Fibroblast of peridontal ligament (primary cell): ENCODE results near the gene CPNE6.
"Not testable (repeated sequence)": the region's sequence is repeated elsewhere in the genome, so short reads cannot be mapped to it uniquely, and the experiment has no call there.

Source experiments
- DNase-seq: peaks from one replicate; pipeline ENCODE4 v3.0.0-alpha.2; 2010; ENCODE audit errors: extremely low read depth

The CPNE6 gene

DNA sequence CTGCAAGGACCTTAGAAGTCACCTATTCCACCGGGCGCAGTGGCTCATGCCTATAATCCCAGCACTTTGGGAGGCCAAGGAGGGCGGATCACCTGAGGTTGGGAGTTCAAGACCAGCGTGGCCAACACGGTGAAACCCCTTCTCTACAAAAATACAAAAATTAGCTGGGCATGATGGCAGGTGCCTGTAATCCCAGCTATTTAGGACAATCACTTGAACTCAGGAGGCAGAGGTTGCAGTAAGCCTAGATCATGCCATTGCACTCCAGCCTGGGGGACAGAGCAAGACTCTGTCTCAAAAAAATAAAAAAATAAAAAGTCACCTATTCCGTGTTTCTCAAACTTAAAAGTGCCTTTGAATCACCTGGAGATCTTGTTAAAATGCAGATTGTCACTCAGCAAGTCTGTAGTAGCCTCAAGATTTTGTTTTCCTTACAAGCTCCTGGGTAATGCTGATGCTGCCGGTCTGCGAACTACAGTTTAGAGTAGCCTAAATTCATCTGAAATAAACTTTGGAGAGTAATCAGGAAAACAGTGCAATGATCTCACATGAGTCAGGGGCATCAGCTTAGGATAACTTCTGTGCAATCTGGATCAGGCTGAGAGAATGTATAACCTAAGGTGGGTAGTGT lies 34.4 kb downstream of the CPNE6 start:
- not testable (repeated sequence) for DNase-seq

DNA sequence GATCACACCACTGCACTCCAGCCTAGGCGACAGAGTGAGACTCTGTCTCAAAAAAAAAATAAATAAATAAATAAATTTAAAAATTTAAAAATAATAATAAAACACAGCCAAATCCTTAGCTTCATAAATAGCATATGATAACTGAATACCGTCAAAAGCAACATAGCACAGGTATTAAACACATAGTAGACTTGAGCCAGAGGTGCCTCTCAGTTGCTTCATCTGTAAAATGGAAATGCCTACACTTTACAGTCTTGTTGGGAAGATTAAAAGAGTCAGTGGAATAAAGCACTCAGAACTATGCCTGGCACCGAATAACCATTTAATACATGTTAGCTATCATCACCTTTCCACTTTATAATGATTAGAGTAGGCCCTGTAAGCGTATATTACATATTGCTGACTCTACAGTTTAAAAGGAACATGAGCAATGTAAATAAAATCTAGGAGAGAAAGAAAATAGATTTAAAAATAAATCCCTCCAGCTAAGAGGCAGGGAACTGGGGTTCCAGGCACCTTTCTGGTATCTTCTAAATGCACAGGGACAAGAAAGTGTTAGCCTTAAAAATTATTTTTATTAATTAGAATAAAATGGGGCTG lies 35.4 kb downstream of the CPNE6 start:
- DNase-seq: no peak

DNA sequence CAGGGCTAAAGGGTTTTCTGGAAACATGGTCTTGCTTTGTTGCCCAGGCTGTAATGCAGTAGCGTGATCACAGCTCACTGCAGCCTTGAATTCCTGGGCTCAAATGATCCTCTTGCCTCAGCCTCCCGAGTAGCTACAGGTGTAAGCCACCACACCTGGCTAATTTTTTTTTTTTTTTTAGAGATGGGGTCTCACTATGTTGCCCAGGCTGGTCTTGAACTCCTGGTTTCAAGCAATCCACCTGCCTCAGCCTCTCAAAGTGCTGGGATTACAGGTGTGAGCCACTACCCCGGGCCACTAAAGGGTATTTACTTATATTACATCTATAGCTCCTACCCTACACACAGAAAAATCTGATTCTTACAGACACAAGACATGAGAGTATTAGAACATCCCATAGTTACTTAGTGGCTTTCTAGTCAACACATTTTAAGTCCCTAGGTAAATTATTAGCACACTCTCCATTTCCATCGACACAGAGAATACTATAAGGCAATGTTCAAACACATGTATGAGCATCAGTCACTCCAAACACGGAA lies 37.0 kb downstream of the CPNE6 start:
- DNase-seq: no peak

DNA sequence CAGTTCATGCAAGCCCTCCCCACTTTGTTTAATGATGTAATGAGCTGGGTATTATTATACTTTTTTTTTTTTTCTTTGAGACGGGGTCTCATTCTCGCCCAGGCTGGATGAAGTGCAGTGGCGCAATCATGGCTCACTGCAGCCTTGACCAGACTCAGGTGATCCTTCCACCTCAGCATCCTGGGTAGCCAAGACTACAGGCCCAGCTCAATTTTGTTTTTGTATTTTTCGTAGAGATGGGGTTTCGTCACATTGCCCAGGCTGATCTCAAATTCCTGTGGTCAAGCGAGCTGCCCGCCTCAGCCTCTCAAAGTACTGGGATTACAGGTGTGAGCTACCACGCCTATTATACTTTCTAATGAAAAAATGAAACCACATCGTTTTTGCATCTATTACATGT lies 38.7 kb downstream of the CPNE6 start:
- DNase-seq: no peak

DNA sequence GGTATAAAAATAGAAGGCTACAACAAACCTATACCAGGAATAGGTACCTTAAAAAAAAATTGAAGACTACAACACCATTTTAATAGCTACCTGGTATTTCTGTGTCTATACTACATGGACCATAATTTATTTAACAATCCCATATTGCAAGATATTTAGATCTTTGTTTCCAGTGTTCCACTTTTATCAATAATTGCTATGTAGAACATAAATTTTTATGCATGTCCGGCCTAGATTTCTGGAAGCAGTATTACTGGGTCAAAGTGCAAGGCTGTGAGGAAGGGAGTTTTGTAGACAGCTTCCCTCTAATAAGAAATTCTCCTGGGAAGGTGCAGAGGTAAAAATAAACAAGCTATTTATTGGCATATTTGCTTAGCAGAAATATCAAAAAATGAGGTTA lies 39.2 kb downstream of the CPNE6 start:
- no peak for DNase-seq

DNA sequence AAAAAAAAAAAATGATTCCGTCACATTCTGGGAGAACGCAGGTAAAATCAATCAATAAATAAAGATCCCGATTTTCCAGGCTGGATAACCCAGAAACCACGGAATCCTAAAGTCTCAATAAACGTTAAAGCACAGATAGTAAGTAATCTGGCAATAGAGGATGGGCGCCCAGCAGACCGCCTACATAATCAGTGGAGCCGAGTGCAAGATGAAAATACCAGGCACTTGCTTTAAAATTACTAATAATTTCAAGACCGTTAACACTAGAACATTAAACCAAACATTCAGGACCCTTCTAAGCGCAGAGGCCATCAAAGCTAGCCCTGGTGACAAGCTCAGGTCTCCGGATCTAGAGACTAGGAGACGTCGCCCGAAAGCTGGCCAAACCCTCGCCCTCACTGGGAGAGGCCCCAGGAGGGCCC lies 42.0 kb downstream of the CPNE6 start:
- no peak for DNase-seq

DNA sequence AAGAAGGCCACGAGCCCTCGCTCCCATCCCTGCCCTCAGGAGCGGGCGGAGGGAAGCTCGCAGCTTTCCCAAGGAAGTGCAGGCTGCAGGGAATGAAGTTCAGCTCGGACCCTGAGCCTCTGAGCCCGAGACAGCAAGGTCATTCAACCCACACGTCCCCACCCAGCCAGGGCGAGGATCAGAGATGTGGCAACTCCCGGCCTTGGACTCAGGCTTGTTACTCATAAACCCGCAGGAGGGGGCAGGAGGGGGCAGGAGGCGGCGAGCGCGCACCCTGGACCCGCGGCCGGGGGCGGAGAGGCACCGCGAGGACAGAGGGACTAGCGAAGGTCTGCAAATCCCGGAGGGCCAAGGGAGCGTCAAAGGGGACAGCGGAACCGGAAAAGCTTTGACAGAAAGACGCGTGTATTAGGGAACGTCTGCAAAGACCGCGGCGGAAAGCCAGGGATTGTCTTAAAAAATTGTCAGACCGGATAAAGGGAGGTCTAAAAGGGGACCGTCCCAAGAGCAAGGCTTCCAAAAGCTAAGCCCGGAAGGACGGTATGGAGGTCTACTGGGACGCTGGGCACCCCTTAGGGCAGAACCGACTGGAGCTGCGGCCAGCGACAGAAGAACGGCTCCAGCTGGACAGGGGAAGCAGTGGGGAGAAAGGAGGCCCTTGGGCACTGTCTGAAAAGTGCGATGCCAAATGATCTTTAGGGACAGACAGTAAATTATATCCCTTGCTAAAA lies 42.6 kb downstream of the CPNE6 start:
- DNase-seq: no peak

DNA sequence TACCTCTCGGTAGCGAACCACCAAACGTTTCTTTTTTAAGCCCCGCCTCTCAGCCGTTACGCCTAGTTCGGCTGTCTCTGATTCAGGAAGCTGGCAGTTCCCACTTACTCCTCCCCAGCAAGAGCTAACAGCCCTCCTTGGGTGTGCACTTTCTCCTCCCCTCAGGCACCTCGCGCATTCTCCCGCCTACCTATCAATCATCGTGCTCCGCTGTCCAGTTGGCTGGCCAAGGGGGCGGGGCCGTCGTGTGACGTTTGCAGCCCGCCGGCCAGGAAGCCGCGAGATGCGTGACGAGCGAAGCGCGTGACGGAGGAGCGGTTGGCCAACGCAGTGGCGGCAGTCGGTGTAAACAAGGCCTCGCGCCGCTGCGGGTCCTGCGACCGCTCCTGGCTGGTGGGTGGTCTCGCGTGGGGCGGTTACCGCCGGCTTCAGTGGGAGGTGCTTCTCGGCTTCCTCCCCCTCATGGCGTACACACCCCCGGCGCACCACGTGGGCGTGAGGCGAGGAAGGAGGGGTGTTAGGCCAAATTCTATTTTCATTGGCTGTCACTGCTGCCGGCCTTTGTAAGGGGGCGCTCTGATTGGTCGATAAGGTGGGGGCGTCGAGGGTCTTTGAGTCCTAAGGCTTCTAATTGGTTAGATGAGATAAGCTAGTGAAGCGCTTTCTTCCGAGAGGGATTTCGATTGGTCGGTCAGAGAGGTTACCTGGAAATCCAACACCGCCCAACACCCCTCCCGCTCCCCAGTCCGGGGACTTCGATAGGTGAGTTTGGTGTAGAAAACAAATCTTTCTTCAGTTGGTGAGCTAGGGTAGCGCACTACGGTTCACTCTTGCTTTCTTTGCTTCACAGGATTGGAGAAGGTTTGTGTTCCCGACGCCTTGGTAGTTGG lies 43.4 kb downstream of the CPNE6 start, which contains the start of the genes DCAF11 and NRL:
DCAF11 (plus strand) TSS at position 246 of the 890 bp plus-strand sequence. CDS start 818 bp downstream, outside the sequence.
NRL (minus strand) TSS at position 418 of the 890 bp plus-strand sequence. CDS start 32,101 bp downstream, outside the sequence.
- DNase-seq: peak; percentile 100

DNA sequence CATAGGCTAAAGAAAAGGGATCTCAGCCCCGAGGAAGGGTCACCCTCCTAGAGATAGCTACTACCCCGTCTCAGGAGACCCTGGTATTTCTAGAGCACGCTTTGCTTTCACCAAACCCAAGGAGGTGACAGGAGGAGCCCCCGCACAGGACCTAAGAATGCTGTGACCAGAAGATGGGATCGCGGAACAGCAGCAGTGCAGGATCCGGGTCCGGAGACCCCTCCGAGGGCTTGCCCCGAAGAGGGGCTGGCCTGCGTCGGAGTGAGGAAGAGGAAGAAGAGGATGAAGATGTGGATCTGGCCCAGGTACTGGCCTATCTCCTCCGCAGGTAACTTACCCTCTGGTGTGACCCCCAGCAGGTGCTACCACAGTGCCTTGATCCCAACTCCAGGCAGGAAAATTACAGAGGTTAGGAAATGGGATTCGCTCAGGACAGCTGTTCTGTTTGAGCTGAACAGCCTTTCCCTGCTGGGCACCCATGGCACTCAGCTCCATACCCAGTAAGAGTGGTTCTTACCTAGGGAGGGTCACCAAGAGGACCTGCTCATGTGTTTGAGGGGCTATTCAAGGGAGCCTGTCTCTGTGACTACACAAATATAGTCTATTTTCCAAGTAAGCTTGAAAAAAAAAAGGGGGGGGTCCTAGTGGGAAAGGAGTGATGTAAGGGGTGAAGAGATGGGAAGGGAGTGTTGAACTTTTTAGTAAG lies 44.2 kb downstream of the CPNE6 start:
- DNase-seq: no peak

DNA sequence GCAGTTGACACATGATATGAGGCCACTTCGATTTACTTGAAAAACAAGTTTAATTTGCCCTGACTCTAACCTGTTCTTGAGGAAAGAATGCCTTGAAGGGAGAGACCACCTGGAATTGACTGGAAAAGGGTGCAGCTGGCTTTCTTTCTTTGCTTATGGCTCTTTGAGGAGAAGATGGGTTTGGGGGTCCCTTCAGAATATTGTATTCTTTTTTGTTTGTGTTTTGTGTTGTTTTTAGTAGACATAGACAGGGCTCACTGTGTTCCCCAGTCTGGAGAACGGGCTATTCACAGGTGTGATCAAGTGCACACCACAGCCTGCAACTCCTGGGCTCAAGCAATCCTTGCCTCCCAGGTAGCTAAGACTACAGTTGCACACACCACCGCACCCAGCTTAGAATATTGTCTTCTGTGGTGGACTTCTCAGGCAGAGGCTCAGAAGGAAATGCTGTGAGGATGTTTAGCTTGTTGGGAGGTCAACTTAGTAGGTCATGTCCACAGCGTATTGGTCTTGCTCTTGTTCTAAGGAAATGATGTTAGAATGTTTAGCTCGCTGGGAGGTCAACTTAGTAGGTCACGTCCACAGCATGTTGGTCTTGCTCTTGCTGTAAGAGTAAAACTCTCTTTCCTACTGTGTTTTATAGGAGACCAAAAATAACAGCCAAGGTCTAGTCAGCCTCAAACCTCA lies 44.9 kb downstream of the CPNE6 start:
- DNase-seq: no peak

DNA sequence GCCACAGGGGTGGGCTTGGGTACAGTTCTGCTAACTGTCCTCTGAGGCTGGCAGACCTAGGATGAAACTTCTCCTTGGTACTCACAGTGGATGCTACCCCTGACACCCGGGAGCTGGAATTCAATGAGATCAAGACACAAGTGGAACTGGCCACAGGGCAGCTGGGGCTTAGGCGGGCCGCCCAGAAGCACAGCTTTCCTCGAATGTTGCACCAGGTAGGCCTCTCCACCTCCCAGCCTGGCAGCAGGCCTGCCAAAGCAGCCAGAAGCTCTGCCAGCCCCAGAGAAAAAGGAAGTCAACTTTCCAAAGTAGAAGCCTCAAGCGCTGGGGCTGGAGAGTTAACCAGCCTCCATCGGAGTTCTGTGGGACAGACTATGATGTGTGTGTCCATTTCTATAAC lies 45.8 kb downstream of the CPNE6 start:
- no peak for DNase-seq

DNA sequence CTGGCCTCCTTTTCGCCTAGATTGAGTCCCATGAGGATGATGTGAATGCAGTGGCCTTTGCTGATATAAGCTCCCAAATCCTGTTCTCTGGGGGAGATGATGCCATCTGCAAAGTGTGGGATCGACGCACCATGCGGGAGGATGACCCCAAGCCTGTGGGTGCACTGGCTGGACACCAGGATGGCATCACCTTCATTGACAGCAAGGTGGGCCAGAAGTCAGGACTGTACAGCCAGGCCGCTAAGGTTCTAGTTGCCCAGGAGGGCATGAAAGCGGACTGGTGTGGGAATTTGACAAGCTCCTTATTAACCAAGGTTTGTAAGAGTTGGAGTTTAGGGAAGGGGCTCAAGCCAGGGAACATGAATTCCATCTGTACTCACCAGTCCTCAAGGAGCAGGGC lies 48.3 kb downstream of the CPNE6 start:
- no peak for DNase-seq

DNA sequence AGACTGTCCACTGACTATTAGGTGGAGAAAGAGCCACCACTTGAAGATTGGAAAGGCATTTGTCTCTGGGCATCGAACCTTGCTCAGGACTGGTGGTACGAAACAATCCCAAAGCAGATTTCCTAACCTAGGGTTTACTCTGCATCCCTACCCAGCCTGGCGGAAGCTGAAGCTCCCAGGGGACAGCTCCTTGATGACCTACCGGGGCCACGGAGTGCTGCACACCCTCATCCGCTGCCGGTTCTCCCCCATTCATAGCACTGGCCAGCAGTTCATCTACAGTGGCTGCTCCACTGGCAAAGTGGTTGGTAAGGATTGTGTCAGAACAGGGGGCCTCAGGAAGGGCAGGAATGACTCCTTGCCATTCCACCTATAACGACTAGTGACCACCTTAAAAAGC lies 49.8 kb downstream of the CPNE6 start:
- DNase-seq: no peak

DNA sequence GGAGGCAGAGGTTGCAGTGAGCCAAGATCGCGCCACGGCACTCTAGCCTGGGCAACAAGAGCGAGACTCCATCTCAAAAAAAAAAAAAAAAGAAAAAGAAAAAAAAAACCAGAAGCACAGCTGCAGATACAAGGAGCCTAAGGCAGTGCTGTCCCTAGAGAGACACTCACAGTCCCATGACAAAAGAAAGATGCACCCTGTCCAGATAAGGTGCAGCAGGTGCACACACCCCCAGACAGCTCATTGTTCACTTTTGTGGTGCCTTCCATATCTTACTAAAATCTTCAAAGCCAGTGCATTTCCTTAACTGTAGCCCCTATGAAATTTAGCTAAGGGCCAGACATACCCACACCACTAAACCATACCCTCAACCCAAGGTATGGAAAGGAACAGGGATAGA lies 51.1 kb downstream of the CPNE6 start:
- no peak for DNase-seq

DNA sequence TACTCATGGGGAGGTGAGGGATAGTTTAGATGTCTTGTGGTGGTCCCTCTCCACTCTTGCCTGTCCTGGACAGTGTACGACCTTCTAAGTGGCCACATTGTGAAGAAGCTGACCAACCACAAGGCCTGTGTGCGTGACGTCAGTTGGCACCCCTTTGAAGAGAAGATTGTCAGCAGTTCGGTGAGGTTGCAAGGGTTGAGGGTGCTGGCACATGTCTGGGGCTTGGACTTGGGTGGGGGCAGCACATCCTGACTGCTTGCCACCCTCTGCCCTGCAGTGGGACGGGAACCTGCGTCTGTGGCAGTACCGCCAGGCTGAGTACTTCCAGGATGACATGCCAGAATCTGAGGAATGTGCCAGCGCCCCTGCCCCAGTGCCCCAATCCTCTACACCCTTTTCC lies 51.5 kb downstream of the CPNE6 start:
- DNase-seq: no peak

DNA sequence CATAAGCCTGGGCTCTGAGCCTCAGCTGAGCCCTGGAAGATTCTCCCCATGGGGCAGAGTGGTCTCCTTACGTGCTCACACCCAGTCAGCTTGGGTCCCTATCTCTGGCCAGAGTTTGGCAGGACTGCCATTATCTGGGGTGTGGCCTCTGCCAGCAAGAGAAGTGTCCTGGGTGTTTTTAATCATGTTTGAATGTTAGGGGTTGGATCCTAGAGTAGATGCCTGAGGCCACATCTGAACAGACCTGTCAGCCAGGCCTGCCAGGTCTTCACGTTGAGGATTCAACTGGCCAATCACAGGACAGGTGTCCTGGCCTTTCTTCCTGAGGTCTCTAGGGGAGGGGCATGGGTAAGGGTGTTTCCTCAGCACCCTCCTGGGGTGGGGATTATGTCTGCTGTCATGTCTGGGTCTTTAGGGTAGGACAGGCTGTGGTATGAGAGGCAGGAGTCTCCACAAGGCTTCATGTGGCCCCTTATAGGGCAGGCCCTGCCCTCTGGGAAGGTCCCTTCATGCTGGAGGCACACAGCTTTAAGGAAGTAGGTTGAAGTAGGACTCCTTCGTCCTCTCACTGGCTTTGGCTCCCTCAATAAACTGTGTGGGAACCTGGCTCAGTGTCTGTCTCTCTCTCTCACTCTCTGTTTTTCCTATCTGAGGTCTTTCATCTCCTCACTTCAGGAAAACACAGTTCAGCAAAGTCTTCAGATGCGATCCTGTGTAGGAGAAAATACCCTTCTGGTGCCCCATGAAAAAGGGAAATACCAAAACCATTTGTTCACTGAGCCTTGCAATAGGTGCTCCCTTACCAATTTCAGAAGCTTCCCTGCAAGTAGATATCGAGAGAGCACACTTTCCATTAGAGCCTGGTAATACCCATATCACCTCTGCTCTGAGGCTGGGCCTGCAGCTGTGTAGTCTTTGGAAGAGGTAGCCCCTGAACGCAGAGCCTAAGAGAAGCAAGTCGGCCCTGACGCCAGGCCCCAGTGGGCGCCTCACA lies 52.4 kb downstream of the CPNE6 start:
- DNase-seq: no peak

DNA sequence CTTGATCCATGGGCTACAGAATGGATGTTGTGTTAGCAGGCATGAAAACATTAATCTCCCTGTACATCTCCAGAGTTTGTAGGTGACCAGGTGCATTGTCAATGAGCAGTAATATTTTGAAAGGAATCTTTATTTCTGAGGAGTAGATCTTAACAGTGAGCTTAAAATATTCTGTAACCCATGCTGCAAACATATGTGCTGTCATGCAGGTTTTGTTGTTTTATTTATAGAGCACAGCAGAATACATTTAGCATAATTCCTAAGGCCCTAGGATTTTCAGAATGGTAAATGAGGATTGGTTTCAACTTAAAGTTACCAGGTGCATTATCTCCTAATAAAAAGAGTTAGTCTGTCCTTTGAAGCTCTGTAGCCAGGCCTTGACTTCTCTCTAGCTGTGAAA lies 55.6 kb downstream of the CPNE6 start:
- no peak for DNase-seq

DNA sequence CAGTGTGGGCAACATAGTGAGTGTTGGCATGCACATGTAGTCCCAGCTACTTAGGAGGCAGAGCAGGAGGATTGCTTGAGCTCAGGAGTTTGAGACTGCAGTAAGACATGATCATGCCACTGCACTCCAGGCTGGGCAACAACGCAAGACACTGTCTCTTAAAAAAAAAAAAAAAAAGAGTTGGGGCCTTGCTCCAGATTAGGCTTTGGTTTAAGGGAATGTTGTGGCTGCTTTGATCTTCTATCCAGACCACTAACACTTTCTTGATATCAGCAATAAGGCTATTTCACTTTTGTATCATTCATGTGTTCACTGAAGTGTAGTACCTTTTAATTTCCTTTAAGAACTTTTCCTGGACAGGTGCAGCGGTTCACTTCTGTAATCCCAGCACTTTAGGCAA lies 56.3 kb downstream of the CPNE6 start:
- DNase-seq: no peak
